K562 (cell line): Measurements from ENCODE around the gene ADGRG1. TPM values are rescaled to one million over a fixed set of nuclear protein-coding genes. Genes with fewer than 3 reads are reported as not detected.

Experiments used
- CBX1 ChIP-seq: sonication (generic); IDR thresholded peaks from 2 replicates; pipeline ENCODE4 v1.6.1; 2016; ENCODE audit warnings: antibody characterized with exemption, low read depth, mild to moderate bottlenecking
- CEBPG ChIP-seq, 3 experiments: fragments of 200-800 bp in 1 of 3; sonication (Bioruptor generic) in 1 of 3; sonication (generic) in 1 of 3; formaldehyde crosslinking in 1 of 3; IDR thresholded peaks in 2 of 3; conservative IDR thresholded peaks in 1 of 3; 2 replicates each; pipeline versions ENCODE4 v1.6.1 to v1.8.0; 2016 to 2022; ENCODE audit warnings: missing compliant biosample characterization in 2 of 3, missing genetic modification characterization in 2 of 3, mild to moderate bottlenecking in 1 of 3, missing genetic modification reagents in 1 of 3
- CREM ChIP-seq: IDR thresholded peaks from 2 replicates; pipeline ENCODE4 v1.6.1; 2014; ENCODE audit warnings: antibody characterized with exemption, low read depth
- JUN ChIP-seq, 2 experiments: sonication (generic) in 1 of 2; formaldehyde crosslinking in 1 of 2; IDR thresholded peaks; 2 replicates each; pipeline versions ENCODE4 v1.6.1 to v1.8.0; 2012 to 2022; ENCODE audit warnings: borderline replicate concordance in 2 of 2, mild to moderate bottlenecking in 2 of 2, improper control_type of control experiment in 1 of 2, low read depth in 1 of 2, low read length in 1 of 2, missing genetic modification reagents in 1 of 2
- NR3C1 ChIP-seq: sonication (generic); formaldehyde crosslinking; IDR thresholded peaks from 2 replicates; pipeline ENCODE4 v1.8.1; 2022; ENCODE audit warnings: missing genetic modification reagents
- PML ChIP-seq: IDR thresholded peaks from 2 replicates; pipeline ENCODE4 v1.6.1; 2012; ENCODE audit warnings: low read length, inconsistent platforms
- RBFOX2 ChIP-seq: fragments of 200-400 bp; formaldehyde crosslinking; IDR thresholded peaks from 2 replicates; pipeline ENCODE4 v1.6.1; 2017; ENCODE audit warnings: low read depth, mild to moderate bottlenecking, low read length, moderate library complexity
- STAG1 ChIP-seq: sonication (generic); formaldehyde crosslinking; IDR thresholded peaks from 2 replicates; pipeline ENCODE4 v1.5.0; 2020; ENCODE audit warnings: missing genetic modification reagents, borderline replicate concordance
- TBL1XR1 ChIP-seq, 2 experiments: IDR thresholded peaks; 2 replicates each; pipeline ENCODE4 v1.6.1; 2012; ENCODE audit warnings: improper control_type of control experiment in 2 of 2, low read length in 2 of 2, mild to moderate bottlenecking in 1 of 2
- TRIM24 ChIP-seq, 2 experiments: fragments of 450-650 bp; IDR thresholded peaks; 2 replicates each; pipeline ENCODE4 v1.6.1; 2016
- ZNF41 ChIP-seq: fragments of 250-450 bp; sonication (Bioruptor Pico); conservative IDR thresholded peaks from 2 replicates; pipeline ENCODE4 v1.4.0; 2020; ENCODE audit warnings: mild to moderate bottlenecking
- ZNF586 ChIP-seq: fragments of 450-650 bp; formaldehyde crosslinking; conservative IDR thresholded peaks from 2 replicates; pipeline ENCODE4 v1.4.0; 2020; ENCODE audit warnings: mild to moderate bottlenecking, moderate library complexity
- polyA plus RNA-seq, 8 experiments: library from polyadenylated mRNA; depleted of rRNA in 4 of 8; stranded (reverse) in 5 of 8; unstranded in 3 of 8; fragments of >200 nt; fragmentation: Nextera tagmentation in 2 of 8; fragmentation: Illumina TruSeq in 1 of 8; extraction: Ambion mirVana in 2 of 8; extraction: Trizol in 1 of 8; gene quantifications; 2 replicates each; pipeline versions ENCODE4 v1.2.1 to v1.2.3, GENCODE V29; 2011 to 2014; ENCODE audit warnings: inconsistent platforms in 1 of 8, missing spikeins in 1 of 8
- total RNA-seq, 7 experiments: library from RNA; depleted of rRNA in 6 of 7; stranded (reverse); fragments of >200 nt in 6 of 7; fragmentation: Illumina TruSeq in 2 of 7; extraction: Trizol in 2 of 7; gene quantifications; 2 replicates each; pipeline versions ENCODE4 v1.2.1 to v1.2.3, GENCODE V29; 2011 to 2021; ENCODE audit warnings: low replicate concordance in 1 of 7
- TF ChIP-seq, protein P1 (sequence below): fragments of 250-450 bp; sonication (Bioruptor Pico); IDR thresholded peaks from 2 replicates; pipeline ENCODE4 v1.4.0; 2020
- TF ChIP-seq, protein P2 (sequence below): sonication (generic); IDR thresholded peaks from 2 replicates; pipeline ENCODE4 v1.6.1; 2016
- TF ChIP-seq, protein P3 (sequence below): sonication (generic); formaldehyde crosslinking; IDR thresholded peaks from 2 replicates; pipeline ENCODE4 v1.8.1; 2023; ENCODE audit warnings: mild to moderate bottlenecking, missing genetic modification reagents, moderate library complexity
- TF ChIP-seq, protein P4 (sequence below): fragments of 250-450 bp; sonication (Bioruptor Pico); IDR thresholded peaks from 2 replicates; pipeline ENCODE4 v1.8.0; 2022; ENCODE audit warnings: moderate library complexity, mild to moderate bottlenecking, inconsistent platforms

Gene ADGRG1
- total and polyA plus RNA-seq, 9 of the 15 experiments (the other 6 are each of a cell fraction or from before 2014, with no cell fraction given) = 0.04 to 0.31 (median 0.16) TPM; not detected in 6

DNA sequence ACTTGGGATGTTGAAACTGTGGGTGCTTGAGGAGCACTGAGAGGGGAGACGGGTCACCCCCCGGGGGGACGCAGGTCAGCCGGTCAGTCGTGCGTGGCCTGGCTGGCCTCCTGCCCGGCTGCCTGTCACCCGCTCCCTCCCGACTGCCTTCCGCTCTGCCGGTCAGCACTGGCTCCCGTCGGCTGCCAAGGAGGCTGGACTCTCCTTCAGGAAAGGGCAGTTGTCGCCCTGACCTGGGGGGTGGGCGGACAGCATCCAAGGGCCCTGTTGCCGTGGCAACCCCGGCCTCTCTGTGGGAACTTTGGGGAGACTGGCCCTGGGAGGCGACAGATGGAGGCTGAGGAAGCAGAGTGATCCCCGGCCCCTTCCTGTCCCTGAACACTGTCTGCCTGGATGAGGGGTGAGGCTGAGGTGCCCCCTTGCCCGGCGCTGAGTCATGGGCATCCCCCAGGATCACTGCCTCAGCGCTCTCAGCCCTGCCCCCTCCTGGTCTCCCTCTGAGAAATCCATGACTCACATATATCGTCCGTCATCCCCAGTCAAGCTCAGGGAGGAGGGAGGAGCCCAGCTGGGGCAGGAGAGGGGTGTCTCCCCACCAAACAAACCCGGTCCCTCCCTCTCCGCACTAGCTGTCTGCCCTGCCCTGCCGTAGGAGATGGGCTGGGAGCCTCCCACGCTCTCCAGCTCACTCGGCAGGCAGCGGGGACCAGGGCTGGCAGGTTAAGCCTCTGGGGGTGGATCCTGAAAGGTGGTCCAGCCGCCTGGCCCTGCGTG is at the start of gene ADGRG1 (continued):
- TF ChIP-seq, protein P1, sequence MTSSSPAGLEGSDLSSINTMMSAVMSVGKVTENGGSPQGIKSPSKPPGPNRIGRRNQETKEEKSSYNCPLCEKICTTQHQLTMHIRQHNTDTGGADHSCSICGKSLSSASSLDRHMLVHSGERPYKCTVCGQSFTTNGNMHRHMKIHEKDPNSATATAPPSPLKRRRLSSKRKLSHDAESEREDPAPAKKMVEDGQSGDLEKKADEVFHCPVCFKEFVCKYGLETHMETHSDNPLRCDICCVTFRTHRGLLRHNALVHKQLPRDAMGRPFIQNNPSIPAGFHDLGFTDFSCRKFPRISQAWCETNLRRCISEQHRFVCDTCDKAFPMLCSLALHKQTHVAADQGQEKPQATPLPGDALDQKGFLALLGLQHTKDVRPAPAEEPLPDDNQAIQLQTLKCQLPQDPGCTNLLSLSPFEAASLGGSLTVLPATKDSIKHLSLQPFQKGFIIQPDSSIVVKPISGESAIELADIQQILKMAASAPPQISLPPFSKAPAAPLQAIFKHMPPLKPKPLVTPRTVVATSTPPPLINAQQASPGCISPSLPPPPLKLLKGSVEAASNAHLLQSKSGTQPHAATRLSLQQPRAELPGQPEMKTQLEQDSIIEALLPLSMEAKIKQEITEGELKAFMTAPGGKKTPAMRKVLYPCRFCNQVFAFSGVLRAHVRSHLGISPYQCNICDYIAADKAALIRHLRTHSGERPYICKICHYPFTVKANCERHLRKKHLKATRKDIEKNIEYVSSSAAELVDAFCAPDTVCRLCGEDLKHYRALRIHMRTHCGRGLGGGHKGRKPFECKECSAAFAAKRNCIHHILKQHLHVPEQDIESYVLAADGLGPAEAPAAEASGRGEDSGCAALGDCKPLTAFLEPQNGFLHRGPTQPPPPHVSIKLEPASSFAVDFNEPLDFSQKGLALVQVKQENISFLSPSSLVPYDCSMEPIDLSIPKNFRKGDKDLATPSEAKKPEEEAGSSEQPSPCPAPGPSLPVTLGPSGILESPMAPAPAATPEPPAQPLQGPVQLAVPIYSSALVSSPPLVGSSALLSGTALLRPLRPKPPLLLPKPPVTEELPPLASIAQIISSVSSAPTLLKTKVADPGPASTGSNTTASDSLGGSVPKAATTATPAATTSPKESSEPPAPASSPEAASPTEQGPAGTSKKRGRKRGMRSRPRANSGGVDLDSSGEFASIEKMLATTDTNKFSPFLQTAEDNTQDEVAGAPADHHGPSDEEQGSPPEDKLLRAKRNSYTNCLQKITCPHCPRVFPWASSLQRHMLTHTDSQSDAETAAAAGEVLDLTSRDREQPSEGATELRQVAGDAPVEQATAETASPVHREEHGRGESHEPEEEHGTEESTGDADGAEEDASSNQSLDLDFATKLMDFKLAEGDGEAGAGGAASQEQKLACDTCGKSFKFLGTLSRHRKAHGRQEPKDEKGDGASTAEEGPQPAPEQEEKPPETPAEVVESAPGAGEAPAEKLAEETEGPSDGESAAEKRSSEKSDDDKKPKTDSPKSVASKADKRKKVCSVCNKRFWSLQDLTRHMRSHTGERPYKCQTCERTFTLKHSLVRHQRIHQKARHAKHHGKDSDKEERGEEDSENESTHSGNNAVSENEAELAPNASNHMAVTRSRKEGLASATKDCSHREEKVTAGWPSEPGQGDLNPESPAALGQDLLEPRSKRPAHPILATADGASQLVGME = no peak
- TF ChIP-seq ZNF41 (CRISPR knock-in tag) = no peak
- no peak for TF ChIP-seq CEBPG (CRISPR knock-in tag; IDR thresholded peaks at IDR 0.05)
- no peak for TF ChIP-seq CEBPG (tag; conservative IDR thresholded peaks at IDR 0.05 in 1 of 2, IDR thresholded peaks at IDR 0.05 in 1 of 2)
- TF ChIP-seq TBL1XR1 (IDR thresholded peaks at IDR 0.05; ENCODE audit: low read length in 2 of 2) = no peak
- no peak for TF ChIP-seq STAG1
- TF ChIP-seq NR3C1 (CRISPR knock-in tag) = no peak
- TF ChIP-seq, protein P2, sequence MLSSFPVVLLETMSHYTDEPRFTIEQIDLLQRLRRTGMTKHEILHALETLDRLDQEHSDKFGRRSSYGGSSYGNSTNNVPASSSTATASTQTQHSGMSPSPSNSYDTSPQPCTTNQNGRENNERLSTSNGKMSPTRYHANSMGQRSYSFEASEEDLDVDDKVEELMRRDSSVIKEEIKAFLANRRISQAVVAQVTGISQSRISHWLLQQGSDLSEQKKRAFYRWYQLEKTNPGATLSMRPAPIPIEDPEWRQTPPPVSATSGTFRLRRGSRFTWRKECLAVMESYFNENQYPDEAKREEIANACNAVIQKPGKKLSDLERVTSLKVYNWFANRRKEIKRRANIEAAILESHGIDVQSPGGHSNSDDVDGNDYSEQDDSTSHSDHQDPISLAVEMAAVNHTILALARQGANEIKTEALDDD = no peak; the same call in 1 of the 2 replicates
- TF ChIP-seq, protein P3, sequence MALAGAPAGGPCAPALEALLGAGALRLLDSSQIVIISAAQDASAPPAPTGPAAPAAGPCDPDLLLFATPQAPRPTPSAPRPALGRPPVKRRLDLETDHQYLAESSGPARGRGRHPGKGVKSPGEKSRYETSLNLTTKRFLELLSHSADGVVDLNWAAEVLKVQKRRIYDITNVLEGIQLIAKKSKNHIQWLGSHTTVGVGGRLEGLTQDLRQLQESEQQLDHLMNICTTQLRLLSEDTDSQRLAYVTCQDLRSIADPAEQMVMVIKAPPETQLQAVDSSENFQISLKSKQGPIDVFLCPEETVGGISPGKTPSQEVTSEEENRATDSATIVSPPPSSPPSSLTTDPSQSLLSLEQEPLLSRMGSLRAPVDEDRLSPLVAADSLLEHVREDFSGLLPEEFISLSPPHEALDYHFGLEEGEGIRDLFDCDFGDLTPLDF (CRISPR knock-in tag) = no peak
- no peak for TF ChIP-seq CBX1
- no peak for TF ChIP-seq TRIM24 (IDR thresholded peaks at IDR 0.05)
- TF ChIP-seq JUN (IDR thresholded peaks at IDR 0.05; ENCODE audit: borderline replicate concordance, low read depth, low read length) = peak; percentile 62; the same call in 1 of the 2 replicates
- TF ChIP-seq JUN (CRISPR knock-in tag; IDR thresholded peaks at IDR 0.05; ENCODE audit: borderline replicate concordance) = no peak
- TF ChIP-seq RBFOX2 = no peak
- TF ChIP-seq CREM = peak; percentile 66
- TF ChIP-seq, protein P4, sequence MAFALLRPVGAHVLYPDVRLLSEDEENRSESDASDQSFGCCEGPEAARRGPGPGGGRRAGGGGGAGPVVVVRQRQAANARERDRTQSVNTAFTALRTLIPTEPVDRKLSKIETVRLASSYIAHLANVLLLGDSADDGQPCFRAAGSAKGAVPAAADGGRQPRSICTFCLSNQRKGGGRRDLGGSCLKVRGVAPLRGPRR (CRISPR knock-in tag) = no peak
- no peak for TF ChIP-seq PML
- no peak for TF ChIP-seq ZNF586 (CRISPR knock-in tag)
